WERI-Rb-1 (cell line): ENCODE data around the gene SETBP1.

ENCODE experiments used
- DNase-seq: peaks from one replicate; pipeline ENCODE4 v3.0.0-alpha.2; 2020
- H3K27ac ChIP-seq: fragments of 250-450 bp; sonication (Bioruptor Pico); 2 replicates; pipeline ENCODE4 v1.5.1; 2020; ENCODE audit warnings: mild to moderate bottlenecking, moderate library complexity
- H3K27me3 ChIP-seq: fragments of 250-450 bp; sonication (Bioruptor Pico); 2 replicates; pipeline ENCODE4 v1.5.1; 2021; ENCODE audit warnings: mild to moderate bottlenecking, low read depth, moderate library complexity; ENCODE audit not compliant: insufficient read depth, severe bottlenecking
- H3K36me3 ChIP-seq: fragments of 250-450 bp; sonication (Bioruptor Pico); 2 replicates; pipeline ENCODE4 v1.5.1; 2020; ENCODE audit warnings: mild to moderate bottlenecking, moderate library complexity
- H3K4me3 ChIP-seq: 2 replicates; pipeline ENCODE4 v1.5.1; 2011; ENCODE audit warnings: low read depth, mild to moderate bottlenecking, control low read depth, low read length
- H3K9me3 ChIP-seq: fragments of 250-450 bp; sonication (Bioruptor Pico); 2 replicates; pipeline ENCODE4 v1.5.1; 2021; ENCODE audit warnings: mild to moderate bottlenecking, moderate library complexity; ENCODE audit not compliant: severe bottlenecking
- CTCF ChIP-seq: IDR thresholded peaks from 2 replicates; pipeline ENCODE4 v1.5.1; 2011; ENCODE audit warnings: low read depth, mild to moderate bottlenecking, control low read depth, inconsistent platforms, low read length

The SETBP1 gene

GRCh38 chr18:44763327-44763726, 82.6 kb downstream of the SETBP1 start:
- no peak for TF ChIP-seq CTCF
- Histone ChIP-seq H3K36me3 (no peaks in the 10 kb centered on the region), H3K27ac (no peak overlapping the region), H3K9me3 (no peaks in the 10 kb centered on the region), H3K4me3 (no peak overlapping the region), H3K27me3 (no peaks in the 10 kb centered on the region)
- no peak for DNase-seq

GRCh38 chr18:44764863-44765262, 84.2 kb downstream of the SETBP1 start:
- H3K36me3 ChIP-seq = no peaks in the 10 kb centered on the region
- DNase-seq = no peak
- no peak overlapping the region for H3K4me3 ChIP-seq
- H3K27me3 ChIP-seq = no peaks in the 10 kb centered on the region
- no peak overlapping the region for H3K27ac ChIP-seq
- TF ChIP-seq CTCF = no peak
- no peaks in the 10 kb centered on the region for H3K9me3 ChIP-seq

- DNase-seq = no peak
- no peak for TF ChIP-seq CTCF
- no peaks in the 10 kb centered on the region for H3K36me3 ChIP-seq
These were observed 84.8 kb downstream of the SETBP1 start for GRCh38 chr18:44765456-44765855.

GRCh38 chr18:44766450-44766849, 85.8 kb downstream of the SETBP1 start:
- TF ChIP-seq CTCF = no peak
- Histone ChIP-seq H3K9me3 (no peaks in the 10 kb centered on the region), H3K4me3 (no peak overlapping the region), H3K27me3 (no peaks in the 10 kb centered on the region), H3K27ac (no peak overlapping the region), H3K36me3 (no peaks in the 10 kb centered on the region)
- DNase-seq = no peak

More at GRCh38 chr18:44765456-44765855, 84.8 kb downstream of the SETBP1 start:
- Histone ChIP-seq H3K27ac (no peak overlapping the region), H3K4me3 (no peak overlapping the region), H3K9me3 (no peaks in the 10 kb centered on the region), H3K27me3 (no peaks in the 10 kb centered on the region)

- no peak for DNase-seq
- Histone ChIP-seq H3K9me3 (no peaks in the 10 kb centered on the region), H3K36me3 (no peaks in the 10 kb centered on the region), H3K27ac (no peak overlapping the region), H3K27me3 (no peaks in the 10 kb centered on the region), H3K4me3 (no peak overlapping the region)
- TF ChIP-seq CTCF = no peak
These were observed 87.1 kb downstream of the SETBP1 start for GRCh38 chr18:44767807-44768206.

- Histone ChIP-seq H3K27ac (no peak overlapping the region), H3K9me3 (no peaks in the 10 kb centered on the region), H3K36me3 (no peaks in the 10 kb centered on the region), H3K4me3 (no peak overlapping the region), H3K27me3 (no peaks in the 10 kb centered on the region)
- no peak for TF ChIP-seq CTCF
- DNase-seq = no peak
These were observed 90.0 kb downstream of the SETBP1 start for GRCh38 chr18:44770641-44771040.
